ENCODE measurements around the gene TENM3.

Gene TENM3

GRCh38 chr4:182768838-182769237, 525.6 kb downstream of the TENM3 start:
- Histone ChIP-seq H3K4me2 (ENCODE audit: low read length) (no peak overlapping the region), H3K36me3 (ENCODE audit: insufficient read depth, low read length) (no peaks in the 10 kb centered on the region), H3K27ac (ENCODE audit: low read depth, low read length, poor library complexity, severe bottlenecking) (no peak overlapping the region), H3K79me2 (ENCODE audit: insufficient read depth, low read length) (no peaks in the 10 kb centered on the region), H3K9ac (ENCODE audit: low read length) (no peak overlapping the region), H3K9me3 (ENCODE audit: low read length) (no peaks in the 10 kb centered on the region), H4K20me1 (ENCODE audit: insufficient read depth, low read length) (no peaks in the 10 kb centered on the region), H3K4me3 (ENCODE audit: low read depth, low read length, poor library complexity, severe bottlenecking) (no peak overlapping the region), H3K4me1 (ENCODE audit: insufficient read depth, low read length, severe bottlenecking) (no peaks in the 10 kb centered on the region), H3F3A (ENCODE audit: insufficient read depth, low read length) (no peaks in the 10 kb centered on the region), H2AFZ (ENCODE audit: low read length) (no peak overlapping the region), H3K27me3 (ENCODE audit: insufficient read depth, low read length) (no peaks in the 10 kb centered on the region; the same call in 1 of the 2 replicates), H3K9me2 (ENCODE audit: low read depth, low read length) (no peaks in the 10 kb centered on the region)
- no peak for TF ChIP-seq EZH2 (IDR thresholded peaks at IDR 0.05; ENCODE audit: borderline replicate concordance, low read length)
- TF ChIP-seq CTCF (IDR thresholded peaks at IDR 0.05; ENCODE audit: low read length) = no peak

- Histone ChIP-seq H3K9me2 (ENCODE audit: low read depth, low read length) (no peaks in the 10 kb centered on the region), H3F3A (ENCODE audit: insufficient read depth, low read length) (no peaks in the 10 kb centered on the region), H3K36me3 (ENCODE audit: insufficient read depth, low read length) (no peaks in the 10 kb centered on the region), H3K9ac (ENCODE audit: low read length) (no peak overlapping the region), H3K4me3 (ENCODE audit: low read depth, low read length, poor library complexity, severe bottlenecking) (no peak overlapping the region), H3K27me3 (ENCODE audit: insufficient read depth, low read length) (no peaks in the 10 kb centered on the region; the same call in 1 of the 2 replicates), H4K20me1 (ENCODE audit: insufficient read depth, low read length) (no peaks in the 10 kb centered on the region), H3K27ac (ENCODE audit: low read depth, low read length, poor library complexity, severe bottlenecking) (no peak overlapping the region), H2AFZ (ENCODE audit: low read length) (no peak overlapping the region), H3K4me1 (ENCODE audit: insufficient read depth, low read length, severe bottlenecking) (no peaks in the 10 kb centered on the region), H3K79me2 (ENCODE audit: insufficient read depth, low read length) (no peaks in the 10 kb centered on the region), H3K9me3 (ENCODE audit: low read length) (no peaks in the 10 kb centered on the region), H3K4me2 (ENCODE audit: low read length) (no peak overlapping the region)
- TF ChIP-seq EZH2 (IDR thresholded peaks at IDR 0.05; ENCODE audit: borderline replicate concordance, low read length) = no peak
- no peak for TF ChIP-seq CTCF (IDR thresholded peaks at IDR 0.05; ENCODE audit: low read length)
Measured at GRCh38 chr4:182770259-182770995, 527.2 kb downstream of the TENM3 start.

GRCh38 chr4:182770996-182771514, 527.9 kb downstream of the TENM3 start:
- Histone ChIP-seq H3K4me1 (ENCODE audit: insufficient read depth, low read length, severe bottlenecking) (no peaks in the 10 kb centered on the region), H3K4me3 (ENCODE audit: low read depth, low read length, poor library complexity, severe bottlenecking) (no peak overlapping the region), H3K79me2 (ENCODE audit: insufficient read depth, low read length) (no peaks in the 10 kb centered on the region), H3F3A (ENCODE audit: insufficient read depth, low read length) (no peaks in the 10 kb centered on the region), H3K36me3 (ENCODE audit: insufficient read depth, low read length) (no peaks in the 10 kb centered on the region), H2AFZ (ENCODE audit: low read length) (no peak overlapping the region), H3K9ac (ENCODE audit: low read length) (no peak overlapping the region), H4K20me1 (ENCODE audit: insufficient read depth, low read length) (no peaks in the 10 kb centered on the region), H3K27ac (ENCODE audit: low read depth, low read length, poor library complexity, severe bottlenecking) (no peak overlapping the region), H3K27me3 (ENCODE audit: insufficient read depth, low read length) (no peaks in the 10 kb centered on the region; the same call in 1 of the 2 replicates), H3K9me3 (ENCODE audit: low read length) (no peaks in the 10 kb centered on the region), H3K9me2 (ENCODE audit: low read depth, low read length) (no peaks in the 10 kb centered on the region), H3K4me2 (ENCODE audit: low read length) (no peak overlapping the region)
- TF ChIP-seq CTCF (IDR thresholded peaks at IDR 0.05; ENCODE audit: low read length) (no peak), EZH2 (IDR thresholded peaks at IDR 0.05; ENCODE audit: borderline replicate concordance, low read length) (no peak)
